HEK293 (cell line): Measurements from ENCODE around the gene HES5.

ENCODE experiments used
- CTCF ChIA-PET: fragments of 350-600 bp; formaldehyde crosslinking; extraction: SDS; loops from one replicate; lab custom pipeline; 2021; ENCODE audit warnings: antibody characterized with exemption; lab: Yijun Ruan, JAX
- POLR2A ChIA-PET: fragments of 300-600 bp; formaldehyde crosslinking; extraction: SDS; loops from one replicate; lab custom pipeline; 2020; ENCODE audit warnings: antibody characterized with exemption, inconsistent platforms; lab: Yijun Ruan, JAX
- H3K27ac ChIP-seq: fragments of 200-500 bp; sonication (Bioruptor generic); 2 replicates; pipeline ENCODE4 v1.5.1; 2014; ENCODE audit warnings: low read depth, low read length, control low read depth, inconsistent platforms; ENCODE audit errors: extremely low read depth
- H3K36me3 ChIP-seq, 2 experiments: fragments of 200-500 bp in 1 of 2; sonication (Bioruptor generic) in 1 of 2; 1 replicate in 1 of 2; 2 replicates in 1 of 2; pipeline ENCODE4 v1.5.1; 2014 to 2017; ENCODE audit warnings: inconsistent platforms in 2 of 2, low read length in 2 of 2; ENCODE audit not compliant: control insufficient read depth in 2 of 2, insufficient read depth in 1 of 2
- H3K4me1 ChIP-seq: fragments of 200-500 bp; sonication (Bioruptor generic); 2 replicates; pipeline ENCODE4 v1.5.1; 2014; ENCODE audit warnings: mild to moderate bottlenecking, low read length, inconsistent platforms; ENCODE audit not compliant: control insufficient read depth, insufficient read depth
- H3K4me3 ChIP-seq: 2 replicates; pipeline ENCODE4 v1.5.1; 2011; ENCODE audit warnings: low read depth, mild to moderate bottlenecking, control low read depth, low read length, moderate library complexity
- H3K9me3 ChIP-seq: fragments of 200-500 bp; sonication (Bioruptor generic); 2 replicates; pipeline ENCODE4 v1.5.1; 2014; ENCODE audit warnings: low read depth, low read length, inconsistent platforms; ENCODE audit not compliant: control insufficient read depth, insufficient read depth
- BCL6B ChIP-seq: fragments of 450-650 bp; formaldehyde crosslinking; IDR thresholded peaks from 2 replicates; pipeline ENCODE4 v1.5.1; 2017; ENCODE audit warnings: missing biosample characterization, missing genetic modification characterization
- EGR2 ChIP-seq: fragments of 450-650 bp; formaldehyde crosslinking; IDR thresholded peaks from 2 replicates; pipeline ENCODE4 v1.5.1; 2016; ENCODE audit warnings: low read depth, missing biosample characterization, missing genetic modification characterization
- GLIS1 ChIP-seq: fragments of 450-650 bp; formaldehyde crosslinking; IDR thresholded peaks from 2 replicates; pipeline ENCODE4 v1.5.1; 2016; ENCODE audit warnings: missing biosample characterization, missing genetic modification characterization
- GLIS2 ChIP-seq: fragments of 450-650 bp; formaldehyde crosslinking; IDR thresholded peaks from 2 replicates; pipeline ENCODE4 v1.5.1; 2016; ENCODE audit warnings: missing biosample characterization, missing genetic modification characterization
- HOXC10 ChIP-seq: sonication (generic); formaldehyde crosslinking; IDR thresholded peaks from 2 replicates; pipeline ENCODE4 v1.8.1; 2023; ENCODE audit warnings: mild to moderate bottlenecking, missing genetic modification reagents
- REST ChIP-seq: fragments of 450-650 bp; formaldehyde crosslinking; IDR thresholded peaks from 2 replicates; pipeline ENCODE4 v1.5.1; 2016; ENCODE audit warnings: missing biosample characterization, missing genetic modification characterization
- ZEB2 ChIP-seq: fragments of 450-650 bp; formaldehyde crosslinking; IDR thresholded peaks from 2 replicates; pipeline ENCODE4 v1.5.1; 2016; ENCODE audit warnings: missing biosample characterization, missing genetic modification characterization
- ZIC2 ChIP-seq: fragments of 450-650 bp; formaldehyde crosslinking; IDR thresholded peaks from 2 replicates; pipeline ENCODE4 v1.5.1; 2016; ENCODE audit warnings: missing biosample characterization, missing genetic modification characterization
- ZNF175 ChIP-seq: fragments of 450-650 bp; formaldehyde crosslinking; IDR thresholded peaks from 2 replicates; pipeline ENCODE4 v1.5.1; 2016; ENCODE audit warnings: missing biosample characterization, missing genetic modification characterization
- ZNF223 ChIP-seq: fragments of 450-650 bp; formaldehyde crosslinking; IDR thresholded peaks from 2 replicates; pipeline ENCODE4 v1.5.1; 2016; ENCODE audit warnings: missing biosample characterization, missing genetic modification characterization
- ZNF311 ChIP-seq: fragments of 450-650 bp; formaldehyde crosslinking; IDR thresholded peaks from 2 replicates; pipeline ENCODE4 v1.5.1; 2017; ENCODE audit warnings: missing biosample characterization, missing genetic modification characterization, borderline replicate concordance
- ZNF335 ChIP-seq: fragments of 450-650 bp; formaldehyde crosslinking; conservative IDR thresholded peaks from 2 replicates; pipeline ENCODE4 v1.5.1; 2016; ENCODE audit warnings: missing biosample characterization, missing genetic modification characterization
- ZNF571 ChIP-seq: fragments of 450-650 bp; formaldehyde crosslinking; IDR thresholded peaks from 2 replicates; pipeline ENCODE4 v1.5.0; 2017; ENCODE audit warnings: missing biosample characterization, missing genetic modification characterization
- ZNF600 ChIP-seq: fragments of 450-650 bp; formaldehyde crosslinking; IDR thresholded peaks from 2 replicates; pipeline ENCODE4 v1.5.1; 2016; ENCODE audit warnings: missing biosample characterization, missing genetic modification characterization
- ZNF670 ChIP-seq: fragments of 450-650 bp; formaldehyde crosslinking; IDR thresholded peaks from 2 replicates; pipeline ENCODE4 v1.5.1; 2016; ENCODE audit warnings: missing biosample characterization, missing genetic modification characterization, low read depth
- ZNF785 ChIP-seq: fragments of 450-650 bp; formaldehyde crosslinking; IDR thresholded peaks from 2 replicates; pipeline ENCODE4 v1.5.1; 2016; ENCODE audit warnings: missing biosample characterization, missing genetic modification characterization
- ZNF843 ChIP-seq: fragments of 450-650 bp; formaldehyde crosslinking; IDR thresholded peaks from 2 replicates; pipeline ENCODE4 v1.5.1; 2016; ENCODE audit warnings: missing biosample characterization, missing genetic modification characterization
- ZSCAN16 ChIP-seq: fragments of 450-650 bp; formaldehyde crosslinking; IDR thresholded peaks from 2 replicates; pipeline ENCODE4 v1.5.1; 2016; ENCODE audit warnings: missing biosample characterization, missing genetic modification characterization
- TF ChIP-seq, protein P1 (sequence below): fragments of 450-650 bp; formaldehyde crosslinking; conservative IDR thresholded peaks from 2 replicates; pipeline ENCODE4 v1.5.1; 2016; ENCODE audit warnings: low read depth, missing biosample characterization, missing genetic modification characterization
- TF ChIP-seq, protein P2 (sequence below): fragments of 450-650 bp; formaldehyde crosslinking; conservative IDR thresholded peaks from 2 replicates; pipeline ENCODE4 v1.5.1; 2016; ENCODE audit warnings: low read depth, missing biosample characterization, missing genetic modification characterization
- TF ChIP-seq, protein P3 (sequence below): fragments of 450-650 bp; IDR thresholded peaks from 2 replicates; pipeline ENCODE4 v1.5.1; 2018; ENCODE audit warnings: missing biosample characterization, mild to moderate bottlenecking, missing genetic modification characterization

Gene HES5

GRCh38 chr1:2495546-2495945 is 34.5 kb downstream of the HES5 start:
- no peaks in the 10 kb centered on the region for H3K9me3 ChIP-seq
- ChIA-PET POLR2A (interaction anchor here (2.1 kb wide), 1 partner anchor 29 kb away, joined by 6 read pairs; no protein-coding TSS in a partner anchor), CTCF (no interaction called here)
- no peak overlapping the region for H3K4me3 ChIP-seq
- no peaks in the 10 kb centered on the region for H3K36me3 ChIP-seq
- TF ChIP-seq ZNF785 (no peak), HOXC10 (no peak), REST (tag by site-specific recombination) (no peak), GLIS1 (tag by site-specific recombination) (peak; percentile 26; the same call in 1 of the 2 replicates), EGR2 (no peak), ZNF175 (tag by site-specific recombination) (no peak), ZIC2 (tag by site-specific recombination) (0 out of 2 replicates have a peak, but pooled peaks have one; percentile 8), BCL6B (tag by site-specific recombination) (no peak), ZSCAN16 (tag by site-specific recombination) (no peak), ZNF335 (tag by site-specific recombination) (no peak), ZNF600 (peak; percentile 40; the same call in 1 of the 2 replicates), GLIS2 (tag by site-specific recombination) (peak; percentile 49), ZNF223 (no peak)
- TF ChIP-seq, protein P1, sequence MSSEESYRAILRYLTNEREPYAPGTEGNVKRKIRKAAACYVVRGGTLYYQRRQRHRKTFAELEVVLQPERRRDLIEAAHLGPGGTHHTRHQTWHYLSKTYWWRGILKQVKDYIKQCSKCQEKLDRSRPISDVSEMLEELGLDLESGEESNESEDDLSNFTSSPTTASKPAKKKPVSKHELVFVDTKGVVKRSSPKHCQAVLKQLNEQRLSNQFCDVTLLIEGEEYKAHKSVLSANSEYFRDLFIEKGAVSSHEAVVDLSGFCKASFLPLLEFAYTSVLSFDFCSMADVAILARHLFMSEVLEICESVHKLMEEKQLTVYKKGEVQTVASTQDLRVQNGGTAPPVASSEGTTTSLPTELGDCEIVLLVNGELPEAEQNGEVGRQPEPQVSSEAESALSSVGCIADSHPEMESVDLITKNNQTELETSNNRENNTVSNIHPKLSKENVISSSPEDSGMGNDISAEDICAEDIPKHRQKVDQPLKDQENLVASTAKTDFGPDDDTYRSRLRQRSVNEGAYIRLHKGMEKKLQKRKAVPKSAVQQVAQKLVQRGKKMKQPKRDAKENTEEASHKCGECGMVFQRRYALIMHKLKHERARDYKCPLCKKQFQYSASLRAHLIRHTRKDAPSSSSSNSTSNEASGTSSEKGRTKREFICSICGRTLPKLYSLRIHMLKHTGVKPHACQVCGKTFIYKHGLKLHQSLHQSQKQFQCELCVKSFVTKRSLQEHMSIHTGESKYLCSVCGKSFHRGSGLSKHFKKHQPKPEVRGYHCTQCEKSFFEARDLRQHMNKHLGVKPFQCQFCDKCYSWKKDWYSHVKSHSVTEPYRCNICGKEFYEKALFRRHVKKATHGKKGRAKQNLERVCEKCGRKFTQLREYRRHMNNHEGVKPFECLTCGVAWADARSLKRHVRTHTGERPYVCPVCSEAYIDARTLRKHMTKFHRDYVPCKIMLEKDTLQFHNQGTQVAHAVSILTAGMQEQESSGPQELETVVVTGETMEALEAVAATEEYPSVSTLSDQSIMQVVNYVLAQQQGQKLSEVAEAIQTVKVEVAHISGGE (tag by site-specific recombination) = no peak
- TF ChIP-seq, all 188 proteins: peak for 4
- Histone ChIP-seq H3K27ac (no peak overlapping the region), H3K4me1 (no peaks in the 10 kb centered on the region; the same call in 1 of the 2 replicates)

GRCh38 chr1:2495026-2495425 is 35.0 kb downstream of the HES5 start:
- no peaks in the 10 kb centered on the region for H3K36me3 ChIP-seq
- no peaks in the 10 kb centered on the region for H3K9me3 ChIP-seq
- no peaks in the 10 kb centered on the region; the same call in 1 of the 2 replicates for H3K4me1 ChIP-seq
- POLR2A ChIA-PET = interaction anchor here (2.1 kb wide), 1 partner anchor 30 kb away, joined by 6 read pairs; no protein-coding TSS in a partner anchor
- CTCF ChIA-PET = interaction anchor here (0.6 kb wide), 1 partner anchor 64 kb away, joined by 3 read pairs; no protein-coding TSS in a partner anchor
- no peak overlapping the region for H3K4me3 ChIP-seq
- H3K27ac ChIP-seq = no peak overlapping the region
- TF ChIP-seq ZNF571 (tag by site-specific recombination) (no peak), ZEB2 (no peak), ZNF670 (no peak), ZNF843 (tag by site-specific recombination) (no peak), ZNF311 (tag by site-specific recombination) (no peak), HOXC10 (no peak)
- TF ChIP-seq, protein P2, sequence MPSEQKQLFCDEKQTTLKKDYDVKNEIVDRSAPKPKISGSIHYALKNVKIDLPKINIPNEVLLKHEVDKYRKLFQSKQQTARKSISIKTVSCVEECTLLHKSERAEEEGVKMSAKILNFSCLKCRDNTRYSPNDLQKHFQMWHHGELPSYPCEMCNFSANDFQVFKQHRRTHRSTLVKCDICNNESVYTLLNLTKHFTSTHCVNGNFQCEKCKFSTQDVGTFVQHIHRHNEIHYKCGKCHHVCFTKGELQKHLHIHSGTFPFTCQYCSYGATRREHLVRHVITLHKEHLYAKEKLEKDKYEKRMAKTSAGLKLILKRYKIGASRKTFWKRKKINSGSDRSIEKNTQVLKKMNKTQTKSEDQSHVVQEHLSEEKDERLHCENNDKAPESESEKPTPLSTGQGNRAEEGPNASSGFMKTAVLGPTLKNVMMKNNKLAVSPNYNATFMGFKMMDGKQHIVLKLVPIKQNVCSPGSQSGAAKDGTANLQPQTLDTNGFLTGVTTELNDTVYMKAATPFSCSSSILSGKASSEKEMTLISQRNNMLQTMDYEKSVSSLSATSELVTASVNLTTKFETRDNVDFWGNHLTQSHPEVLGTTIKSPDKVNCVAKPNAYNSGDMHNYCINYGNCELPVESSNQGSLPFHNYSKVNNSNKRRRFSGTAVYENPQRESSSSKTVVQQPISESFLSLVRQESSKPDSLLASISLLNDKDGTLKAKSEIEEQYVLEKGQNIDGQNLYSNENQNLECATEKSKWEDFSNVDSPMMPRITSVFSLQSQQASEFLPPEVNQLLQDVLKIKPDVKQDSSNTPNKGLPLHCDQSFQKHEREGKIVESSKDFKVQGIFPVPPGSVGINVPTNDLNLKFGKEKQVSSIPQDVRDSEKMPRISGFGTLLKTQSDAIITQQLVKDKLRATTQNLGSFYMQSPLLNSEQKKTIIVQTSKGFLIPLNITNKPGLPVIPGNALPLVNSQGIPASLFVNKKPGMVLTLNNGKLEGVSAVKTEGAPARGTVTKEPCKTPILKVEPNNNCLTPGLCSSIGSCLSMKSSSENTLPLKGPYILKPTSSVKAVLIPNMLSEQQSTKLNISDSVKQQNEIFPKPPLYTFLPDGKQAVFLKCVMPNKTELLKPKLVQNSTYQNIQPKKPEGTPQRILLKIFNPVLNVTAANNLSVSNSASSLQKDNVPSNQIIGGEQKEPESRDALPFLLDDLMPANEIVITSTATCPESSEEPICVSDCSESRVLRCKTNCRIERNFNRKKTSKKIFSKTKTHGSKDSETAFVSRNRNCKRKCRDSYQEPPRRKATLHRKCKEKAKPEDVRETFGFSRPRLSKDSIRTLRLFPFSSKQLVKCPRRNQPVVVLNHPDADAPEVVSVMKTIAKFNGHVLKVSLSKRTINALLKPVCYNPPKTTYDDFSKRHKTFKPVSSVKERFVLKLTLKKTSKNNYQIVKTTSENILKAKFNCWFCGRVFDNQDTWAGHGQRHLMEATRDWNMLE = no peak
- TF ChIP-seq, protein P3, sequence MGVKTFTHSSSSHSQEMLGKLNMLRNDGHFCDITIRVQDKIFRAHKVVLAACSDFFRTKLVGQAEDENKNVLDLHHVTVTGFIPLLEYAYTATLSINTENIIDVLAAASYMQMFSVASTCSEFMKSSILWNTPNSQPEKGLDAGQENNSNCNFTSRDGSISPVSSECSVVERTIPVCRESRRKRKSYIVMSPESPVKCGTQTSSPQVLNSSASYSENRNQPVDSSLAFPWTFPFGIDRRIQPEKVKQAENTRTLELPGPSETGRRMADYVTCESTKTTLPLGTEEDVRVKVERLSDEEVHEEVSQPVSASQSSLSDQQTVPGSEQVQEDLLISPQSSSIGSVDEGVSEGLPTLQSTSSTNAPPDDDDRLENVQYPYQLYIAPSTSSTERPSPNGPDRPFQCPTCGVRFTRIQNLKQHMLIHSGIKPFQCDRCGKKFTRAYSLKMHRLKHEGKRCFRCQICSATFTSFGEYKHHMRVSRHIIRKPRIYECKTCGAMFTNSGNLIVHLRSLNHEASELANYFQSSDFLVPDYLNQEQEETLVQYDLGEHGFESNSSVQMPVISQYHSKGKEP (tag by site-specific recombination) = no peak
